ENCODE data around the gene MAB21L3.

MAB21L3 gene

DNA sequence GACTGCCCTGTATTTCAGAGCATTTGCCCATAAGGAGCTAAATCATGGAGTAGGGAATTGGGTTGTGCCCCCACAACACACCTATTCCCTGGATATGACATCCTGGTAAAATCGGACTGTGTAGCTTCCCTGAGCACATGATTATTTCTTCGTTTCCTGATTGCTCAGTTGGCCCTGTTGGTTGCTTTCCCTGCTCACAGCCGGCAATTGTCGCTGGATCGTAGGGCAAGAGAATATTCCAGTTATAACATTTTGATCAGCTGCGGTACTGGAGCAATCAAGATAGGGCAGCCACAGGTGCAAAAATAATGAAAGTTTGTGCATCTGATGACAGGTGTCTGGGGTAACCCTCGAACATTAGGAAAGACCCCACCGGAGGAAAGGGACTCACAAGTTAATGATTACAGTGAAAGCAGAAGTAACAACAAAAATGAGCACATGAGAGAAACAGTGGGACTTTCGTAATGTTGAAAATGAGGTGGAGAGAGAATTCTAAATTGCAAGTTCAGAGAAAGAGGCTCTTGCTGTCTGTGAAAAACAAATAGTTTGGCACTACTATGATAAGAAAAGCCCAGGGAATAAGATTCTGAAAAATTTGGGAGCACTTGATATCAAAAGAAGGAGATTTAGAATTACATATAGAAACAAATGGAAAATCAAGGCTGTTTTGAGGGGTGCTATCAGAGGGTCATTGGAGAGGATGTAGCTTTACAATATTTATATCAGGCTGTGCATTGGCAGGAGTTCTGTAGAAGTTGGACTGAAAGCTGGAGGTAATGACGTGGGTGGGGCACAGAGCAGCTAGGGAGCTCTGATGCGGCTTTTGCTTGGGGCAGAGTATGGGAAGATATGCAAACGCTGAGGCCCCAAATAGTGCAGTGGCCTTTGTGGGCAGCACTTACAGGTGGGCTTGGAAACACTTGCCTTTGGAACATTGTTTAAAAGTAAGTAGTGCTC is at the start of gene MAB21L3:
Gene MAB21L3 (plus strand): TSS at position 833 of the 957 bp plus-strand sequence. CDS start 1,217 bp downstream, outside the sequence.
- no peak for DNase-seq (ENCODE audit: low read depth)

DNA sequence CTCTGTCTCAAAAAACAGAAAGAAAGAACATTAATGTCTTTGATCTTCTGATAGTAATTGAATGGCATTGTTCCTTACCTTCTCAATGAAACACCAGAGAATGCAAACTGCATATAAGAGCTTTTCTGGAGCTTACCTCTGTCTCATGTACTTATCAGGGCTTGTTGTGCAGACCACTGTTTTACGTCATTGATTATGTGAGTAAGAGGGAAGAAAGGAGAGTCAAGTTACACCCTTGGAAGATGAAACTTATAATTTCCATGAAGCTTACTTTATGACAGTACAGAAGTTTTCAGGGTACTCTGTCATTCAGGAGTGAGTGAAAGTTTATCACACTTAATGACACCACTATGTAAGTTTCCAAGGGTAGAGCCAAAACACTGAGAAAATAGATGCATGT is 49.0 kb upstream of the MAB21L3 start:
- no peak for DNase-seq (ENCODE audit: low read depth)

DNA sequence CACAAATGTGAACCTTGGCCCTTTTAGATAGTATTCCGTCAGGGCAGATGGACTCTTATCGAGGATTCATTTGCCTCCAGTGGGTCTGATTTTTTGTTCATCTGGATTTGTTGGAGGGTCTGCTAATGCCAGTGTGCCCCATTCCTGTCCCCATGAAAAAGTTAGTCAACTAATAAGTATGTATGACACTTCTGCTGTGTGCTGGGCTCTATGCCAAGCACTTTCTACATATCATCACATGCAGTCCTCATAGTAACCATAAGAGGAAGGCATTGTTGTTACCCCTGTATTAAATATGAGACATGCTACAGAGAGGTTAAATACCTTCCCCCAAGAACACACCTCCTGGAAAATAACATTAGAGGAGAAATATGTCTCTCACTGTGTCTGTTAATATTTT is 46.6 kb upstream of the MAB21L3 start:
- no peak for DNase-seq (ENCODE audit: low read depth)

DNA sequence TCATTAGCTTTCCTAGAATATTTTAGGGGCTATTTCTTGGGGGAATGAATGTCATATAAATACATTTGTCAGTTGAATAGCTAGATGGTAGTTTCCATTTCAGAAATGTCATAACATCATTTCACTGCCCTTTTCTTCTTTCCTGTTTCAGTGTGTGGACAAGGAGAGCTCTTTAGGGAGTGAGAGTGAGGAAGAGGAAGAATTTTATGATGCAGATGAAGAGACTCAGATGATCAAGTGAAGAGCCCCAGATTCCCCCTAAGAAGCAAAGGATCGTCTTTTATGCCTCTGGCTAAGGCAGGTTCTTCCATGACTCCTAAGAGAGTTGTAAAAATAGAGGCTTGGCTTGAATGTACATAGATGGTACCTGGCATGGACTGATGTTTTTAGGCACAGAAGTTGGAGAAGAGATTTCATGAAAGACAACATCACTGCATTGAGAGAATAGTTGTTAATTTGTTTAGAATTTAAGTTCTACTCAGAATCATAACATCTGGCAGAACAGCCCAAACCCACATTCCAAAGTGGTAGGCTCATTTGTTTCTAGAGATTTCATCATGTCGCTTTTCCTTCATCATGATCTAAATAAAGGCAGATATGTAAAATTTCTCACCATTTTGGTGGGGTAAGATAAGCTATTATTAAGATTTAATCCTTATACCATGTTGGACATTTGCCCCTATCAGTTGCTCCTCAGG is 44.2 kb upstream of the MAB21L3 start:
- peak; percentile 62 for DNase-seq (ENCODE audit: low read depth)

DNA sequence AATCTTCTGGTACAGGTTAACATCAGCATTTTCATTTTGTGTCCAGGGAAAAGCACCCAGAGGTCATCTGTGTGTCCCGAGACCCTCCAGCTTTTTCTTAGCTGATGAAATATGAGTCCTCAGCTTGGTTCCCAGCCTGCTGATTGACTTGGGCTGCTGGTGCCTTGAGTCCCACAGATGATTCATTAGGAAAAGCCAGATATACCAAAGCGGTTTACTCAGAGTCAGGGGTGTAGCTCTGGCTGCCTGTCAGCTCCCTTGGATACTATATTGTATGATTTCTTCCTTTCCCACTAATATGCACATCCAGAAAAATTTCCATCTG is 43.7 kb upstream of the MAB21L3 start:
- DNase-seq (ENCODE audit: low read depth), result peak; percentile 79

DNA sequence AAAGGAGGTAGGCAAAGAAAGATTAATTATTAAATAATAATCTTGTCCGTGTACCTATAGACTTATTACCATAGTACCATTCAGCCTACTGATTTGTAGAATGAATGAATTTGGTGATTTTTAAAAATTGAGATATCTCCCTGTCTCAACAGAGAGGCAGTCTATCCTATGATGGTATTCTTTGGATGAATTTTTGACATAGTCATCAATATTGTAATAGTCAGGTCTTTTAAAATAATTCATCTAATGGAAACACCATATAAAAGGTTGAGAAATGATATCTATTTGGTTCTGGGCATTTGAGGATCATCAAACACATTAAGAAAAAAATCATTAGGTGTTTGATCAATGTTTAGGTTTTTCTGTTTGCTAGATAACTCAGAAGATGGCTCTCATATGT is 35.6 kb upstream of the MAB21L3 start:
- DNase-seq (ENCODE audit: low read depth), result no peak

DNA sequence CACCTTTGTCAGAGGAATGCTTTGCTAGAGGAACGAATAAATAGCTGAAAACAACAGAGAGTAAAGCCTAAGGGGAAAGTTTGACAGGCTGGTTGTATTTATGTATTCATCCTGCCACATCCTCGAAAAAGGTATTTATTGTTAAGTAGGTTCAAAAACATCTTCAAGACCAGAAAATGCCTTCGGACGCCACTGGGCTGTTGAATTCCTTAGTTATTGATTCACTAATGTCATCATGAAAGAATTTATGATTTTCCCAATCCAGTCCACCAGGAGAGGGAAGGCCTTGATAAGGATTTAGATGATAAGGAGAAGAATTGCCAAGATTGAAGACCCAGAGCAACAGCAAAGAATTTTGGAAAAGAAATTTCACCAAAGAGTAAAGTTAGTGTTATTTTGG is 35.2 kb upstream of the MAB21L3 start:
- peak; percentile 76 for DNase-seq (ENCODE audit: low read depth)

DNA sequence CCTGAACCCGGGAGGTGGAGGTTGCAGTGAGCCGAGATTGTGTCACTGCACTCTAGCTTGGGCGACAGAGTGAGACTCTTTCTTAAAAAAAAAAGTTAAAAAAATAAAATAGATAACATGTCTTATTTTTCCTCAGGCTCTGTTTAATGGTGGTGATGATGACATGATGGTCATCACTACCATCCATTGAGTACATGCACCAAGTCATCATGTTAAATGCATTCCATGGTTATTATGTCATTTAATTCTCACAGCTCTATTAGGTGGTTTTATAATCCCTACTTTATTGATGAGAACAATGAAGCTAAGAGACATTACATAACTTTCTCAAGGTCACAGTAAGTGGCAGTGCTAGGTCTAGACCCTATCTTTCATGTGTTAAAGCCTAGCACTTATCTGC is 34.4 kb upstream of the MAB21L3 start:
- DNase-seq (ENCODE audit: low read depth), result no peak

DNA sequence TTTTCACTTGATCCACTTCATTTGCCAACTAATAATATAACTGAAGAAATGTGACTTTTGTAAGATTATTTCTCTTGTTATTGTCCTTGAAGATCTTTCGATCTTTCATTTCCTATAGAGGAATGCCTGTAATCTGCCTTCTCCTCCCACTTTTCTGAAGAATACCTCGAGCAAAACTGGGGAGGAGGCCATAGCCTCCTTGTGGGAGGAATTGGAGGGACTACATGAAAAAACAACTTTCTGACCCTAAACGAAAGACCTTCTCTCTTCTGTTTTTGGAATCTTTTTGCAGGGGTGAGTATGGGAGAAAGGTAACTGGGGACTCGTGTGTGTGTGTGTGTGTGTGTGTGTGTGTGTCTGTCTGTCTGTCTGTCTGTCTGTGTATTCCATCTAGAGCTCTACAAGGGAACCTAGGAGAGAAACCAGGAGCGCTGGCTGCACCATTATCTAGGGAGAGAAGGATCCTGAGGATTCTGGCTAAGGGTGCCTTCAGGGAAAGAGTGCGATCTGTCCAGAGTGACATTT is 32.4 kb upstream of the MAB21L3 start:
- DNase-seq (ENCODE audit: low read depth), result no peak

DNA sequence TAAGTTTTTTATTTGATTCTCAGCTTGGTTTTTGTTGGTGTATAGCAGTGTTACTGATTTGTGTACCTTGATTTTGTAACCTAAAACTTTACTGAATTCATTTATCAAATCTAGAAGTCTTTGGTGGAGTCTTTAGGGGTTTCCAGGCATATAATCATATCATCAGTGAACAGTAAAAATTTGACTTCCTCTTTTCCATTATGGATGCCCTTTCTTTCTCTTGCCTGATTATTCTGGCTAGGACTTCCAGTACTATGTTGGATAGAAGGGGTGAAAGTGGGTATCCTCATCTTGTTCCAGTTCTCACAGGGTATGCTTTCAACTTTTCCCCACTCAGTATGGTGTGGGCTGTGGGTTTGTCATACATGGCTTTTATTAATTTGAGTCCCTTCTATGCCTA is 23.6 kb upstream of the MAB21L3 start:
- no peak for DNase-seq (ENCODE audit: low read depth)

DNA sequence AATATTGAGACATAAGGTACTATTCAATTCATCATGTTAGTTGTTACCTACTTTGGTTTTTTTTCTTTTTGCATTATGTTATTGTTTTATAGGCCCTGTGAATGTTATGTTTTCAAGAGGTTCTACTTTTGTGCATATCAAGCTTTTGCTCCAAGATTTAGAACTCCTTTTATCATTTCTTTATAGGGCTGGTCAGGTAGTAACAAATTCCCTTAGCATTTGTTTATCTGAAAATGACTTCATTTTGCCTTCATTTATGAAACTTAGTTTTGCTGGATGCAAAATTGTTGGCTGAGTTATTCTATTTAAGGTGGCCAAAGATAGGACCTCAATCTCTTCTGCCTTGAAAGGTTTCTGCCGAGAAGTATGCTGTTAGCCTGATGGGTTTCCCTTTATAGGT is 21.3 kb upstream of the MAB21L3 start:
- no peak for DNase-seq (ENCODE audit: low read depth)

DNA sequence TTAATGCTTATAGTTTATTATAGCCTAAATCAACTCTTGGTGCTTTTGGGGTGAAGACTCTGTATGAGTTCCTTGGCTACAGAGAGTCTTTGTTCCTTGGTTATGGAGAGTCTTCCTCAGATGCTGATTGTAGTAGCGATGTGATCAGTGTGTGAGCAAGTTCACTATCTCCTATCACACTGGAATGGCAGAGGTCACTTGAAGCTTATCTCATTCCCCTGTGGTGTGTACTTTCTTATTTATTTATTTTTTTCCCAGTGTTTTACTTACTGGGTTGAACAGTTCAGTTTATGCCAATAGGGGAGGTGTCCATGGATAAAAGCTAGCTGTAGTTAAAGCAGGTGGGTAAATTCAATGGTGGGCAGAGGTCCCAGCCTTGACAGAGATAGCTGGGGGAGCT is 20.1 kb upstream of the MAB21L3 start:
- no peak for DNase-seq (ENCODE audit: low read depth)

DNA sequence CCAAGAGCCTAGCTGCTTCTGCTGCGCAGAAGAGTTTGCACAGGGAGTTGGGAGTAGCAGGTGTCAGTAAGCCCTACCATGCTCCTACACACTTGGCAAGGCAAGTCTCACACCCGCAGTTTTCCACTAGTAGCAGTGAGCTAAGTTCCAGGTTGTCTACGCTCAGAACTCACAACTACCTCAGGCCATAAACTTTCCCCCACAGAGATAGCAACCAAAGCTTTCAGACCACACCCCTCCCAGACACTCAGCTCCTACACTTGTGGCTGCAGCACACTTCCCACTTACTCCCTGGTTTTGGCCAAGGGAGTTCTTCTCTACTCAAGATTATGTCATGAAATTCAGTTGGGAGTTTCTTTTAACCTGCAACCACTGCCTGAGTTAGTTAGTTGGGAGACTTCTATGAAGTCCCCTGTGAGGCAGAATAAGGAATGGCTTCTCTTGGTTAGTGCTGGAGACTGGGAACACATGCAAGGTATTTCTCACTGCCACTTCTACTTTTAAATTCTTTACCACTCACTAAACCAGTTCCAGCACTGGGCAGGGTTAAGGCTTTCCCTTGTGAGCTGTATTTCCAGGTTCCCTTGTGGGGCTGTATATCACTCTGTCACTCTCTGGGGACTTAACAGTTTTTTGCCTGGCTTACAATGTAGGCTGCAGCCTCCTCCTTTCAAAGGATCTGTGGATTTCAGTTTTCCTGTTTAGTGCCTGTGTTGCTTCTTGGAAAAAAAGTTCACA is 18.3 kb upstream of the MAB21L3 start:
- DNase-seq (ENCODE audit: low read depth), result no peak

DNA sequence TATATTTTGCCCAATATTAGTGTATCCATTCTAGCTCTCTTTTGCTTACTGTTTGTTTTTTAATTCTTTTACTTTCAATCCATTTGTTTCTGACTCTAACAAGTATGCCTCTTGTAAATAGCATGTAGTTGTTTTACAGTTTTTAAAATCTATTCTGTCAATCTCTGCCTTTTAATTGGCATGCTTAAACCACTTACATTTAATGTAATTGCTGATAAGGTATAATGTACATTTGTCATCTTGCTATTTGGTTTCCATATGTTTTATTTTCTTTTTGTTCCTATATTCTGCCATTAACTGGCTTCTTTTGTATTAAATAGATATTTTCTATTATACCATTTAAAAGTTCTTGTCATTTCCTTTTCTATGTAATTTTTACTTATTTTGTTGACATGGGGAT is 16.2 kb upstream of the MAB21L3 start:
- no peak for DNase-seq (ENCODE audit: low read depth)

DNA sequence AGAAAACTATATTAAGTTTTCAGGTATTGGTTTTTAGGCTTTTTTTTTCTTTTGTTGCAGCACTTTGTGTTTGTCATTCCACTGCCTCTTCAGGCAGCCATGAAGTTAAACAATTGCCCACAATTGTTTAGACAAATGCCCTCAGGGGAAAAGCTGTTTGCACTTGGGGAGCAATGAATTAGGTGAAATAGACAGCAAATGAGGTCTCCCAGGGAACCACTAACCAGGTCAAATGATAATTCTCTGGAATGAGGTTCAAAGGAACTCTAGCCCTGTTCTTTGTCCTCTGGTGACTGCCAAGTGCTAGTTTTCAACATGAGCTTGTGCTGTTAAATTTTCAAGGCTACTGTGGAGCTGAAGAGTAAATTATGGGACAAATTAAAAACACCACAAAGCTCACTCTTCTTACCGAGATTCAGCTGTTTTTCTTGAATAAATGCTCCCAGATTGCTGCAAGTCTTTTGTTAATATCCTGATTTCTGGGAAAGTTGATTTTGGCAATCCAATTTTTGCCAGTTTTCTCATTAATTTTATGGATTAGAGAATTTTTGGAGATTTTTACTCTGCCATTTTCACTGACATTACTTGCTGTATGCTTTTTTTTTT is 15.1 kb upstream of the MAB21L3 start:
- no peak for DNase-seq (ENCODE audit: low read depth)

DNA sequence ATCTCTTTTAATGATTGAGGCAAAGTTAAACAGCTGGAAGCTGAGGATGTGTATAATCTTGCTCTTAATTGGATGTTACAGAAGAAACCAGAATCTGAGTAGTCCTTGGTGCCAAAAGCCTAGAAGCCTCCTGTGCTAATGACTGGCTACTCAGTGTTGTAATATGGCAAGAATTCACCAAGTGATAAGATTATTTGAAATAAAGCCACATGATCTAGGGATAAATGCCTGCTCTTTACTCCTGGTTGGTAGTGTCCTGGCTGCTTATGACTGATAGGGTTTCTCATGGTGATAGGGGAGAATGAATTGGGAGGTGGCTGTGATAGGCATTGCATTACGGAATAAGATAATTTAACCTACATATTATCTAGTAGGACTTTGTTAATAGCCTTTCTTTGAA is 13.6 kb upstream of the MAB21L3 start:
- DNase-seq (ENCODE audit: low read depth), result no peak

DNA sequence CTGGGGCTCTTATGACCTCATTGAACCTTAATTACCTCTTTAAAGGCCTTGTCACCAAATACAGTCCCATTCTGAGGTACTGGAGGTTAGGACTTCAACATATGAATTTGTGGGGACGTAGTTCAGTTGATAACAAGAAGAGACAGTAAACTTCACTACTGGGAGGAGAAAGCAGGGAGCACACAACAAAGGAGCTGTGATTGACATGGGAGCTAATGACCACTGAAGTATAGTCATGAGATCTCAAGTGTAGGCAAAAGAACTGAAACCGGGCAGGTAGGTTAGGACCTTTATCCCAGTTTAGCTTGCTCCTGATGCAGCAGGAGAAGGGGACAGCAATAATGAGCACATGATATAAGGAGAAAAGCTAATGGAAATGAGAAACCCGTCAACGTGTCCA is 11.8 kb upstream of the MAB21L3 start:
- no peak for DNase-seq (ENCODE audit: low read depth)

DNA sequence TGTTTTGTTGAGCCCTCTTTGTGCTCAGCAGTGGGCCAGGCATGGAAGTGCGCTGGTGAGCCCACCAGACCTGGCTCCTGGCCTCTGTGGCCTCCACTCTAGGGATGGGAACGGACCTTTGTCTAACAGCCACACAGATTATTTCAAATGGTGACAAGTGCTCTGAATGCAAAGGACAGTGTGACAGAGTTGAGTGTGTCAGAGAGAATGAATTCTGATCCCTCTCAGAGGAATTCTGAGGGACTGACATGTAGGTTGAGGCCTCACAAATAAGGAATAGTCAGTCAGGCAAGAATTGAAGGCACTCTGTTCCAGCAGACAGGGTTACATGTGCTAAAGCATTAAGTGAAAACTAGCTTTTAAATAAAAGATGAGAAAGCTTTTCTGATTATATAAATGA is 11.3 kb upstream of the MAB21L3 start:
- DNase-seq (ENCODE audit: low read depth), result no peak

DNA sequence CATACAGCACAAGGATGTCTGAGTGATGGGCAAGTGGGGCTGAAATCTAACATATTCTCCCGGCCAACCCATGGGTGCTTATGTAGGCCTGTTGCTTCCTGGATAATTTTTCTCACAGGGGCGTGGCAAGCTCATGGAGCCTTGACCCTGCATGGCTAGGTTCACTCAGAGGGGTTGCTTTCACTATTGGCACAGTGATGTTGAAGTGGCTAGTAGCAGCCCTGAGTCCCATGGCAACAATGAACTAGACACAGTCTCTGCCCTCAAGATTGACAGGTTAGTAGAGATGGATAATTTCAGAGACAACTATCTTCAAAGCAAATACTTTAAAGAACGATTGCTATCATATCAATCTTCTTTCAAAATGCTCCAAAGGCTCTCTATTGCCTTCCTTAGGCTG is 6.5 kb upstream of the MAB21L3 start:
- DNase-seq (ENCODE audit: low read depth), result no peak

DNA sequence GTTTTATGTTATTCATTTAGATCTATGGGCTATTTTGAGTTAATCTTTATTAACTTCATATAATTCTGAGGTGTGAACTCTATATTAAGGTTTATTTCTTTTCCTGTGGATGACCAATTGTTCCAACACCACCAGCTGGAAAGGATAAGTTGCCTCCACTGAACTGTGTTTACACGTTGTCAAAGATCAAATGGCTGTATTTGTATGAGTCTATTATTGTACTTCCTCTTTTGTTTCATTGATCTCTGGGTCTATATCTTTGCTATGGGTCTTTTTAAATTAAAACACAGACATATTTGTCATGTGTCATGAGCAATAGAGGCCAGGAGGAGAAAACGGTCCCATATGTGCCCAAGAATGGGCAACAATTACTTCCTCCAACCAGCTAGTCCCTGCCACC is 5.2 kb upstream of the MAB21L3 start:
- DNase-seq (ENCODE audit: low read depth), result no peak

DNA sequence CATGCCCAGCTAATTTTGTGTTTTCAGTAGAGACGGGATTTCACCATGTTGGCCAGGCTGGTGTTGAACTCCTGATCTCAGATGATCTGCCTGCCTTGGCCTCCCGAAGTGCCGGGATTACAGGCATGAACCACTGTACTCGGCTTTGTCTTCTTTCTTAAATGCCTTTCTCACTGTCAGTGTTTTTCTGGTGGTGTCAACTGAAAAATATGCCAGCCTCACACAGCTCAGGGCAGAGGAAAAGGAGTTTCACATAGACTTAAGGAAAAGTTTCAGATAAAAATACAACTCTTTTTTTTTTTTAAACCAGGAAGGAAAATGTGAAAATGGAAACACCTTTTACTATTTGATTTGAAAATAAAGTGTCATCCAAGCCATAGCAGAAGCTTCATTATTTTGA is 4.6 kb upstream of the MAB21L3 start:
- DNase-seq (ENCODE audit: low read depth), result no peak

DNA sequence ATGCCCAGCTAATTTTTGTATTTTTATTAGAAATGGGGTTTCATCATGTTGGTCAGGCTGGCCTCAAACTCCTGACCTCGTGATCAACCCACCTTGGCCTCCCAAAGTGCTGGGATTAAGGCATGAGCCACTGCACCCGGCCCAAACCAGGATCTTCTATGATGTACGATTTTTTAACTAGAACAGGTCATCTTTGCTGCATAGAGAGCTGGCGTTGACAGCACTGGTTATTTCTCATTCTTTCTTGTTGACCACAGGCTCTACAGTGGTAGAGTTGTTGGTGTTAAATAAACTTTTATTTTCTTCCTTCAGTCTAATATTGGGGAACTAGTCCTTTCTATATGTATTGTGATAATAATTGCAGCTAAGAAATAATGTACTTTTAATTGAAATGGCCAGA is 3.8 kb upstream of the MAB21L3 start:
- DNase-seq (ENCODE audit: low read depth), result no peak
